HG02884 (cell line): ENCODE results near the gene SRI.
A peak's percentile ranks its signal among the peaks of the same experiment; 100 is the strongest.
"Not testable (repeated sequence)": the region's sequence is repeated elsewhere in the genome, so short reads cannot be mapped to it uniquely, and the experiment has no call there.

Experiments used
- ATAC-seq: cut with Tn5 transposase; IDR thresholded peaks from one replicate; pipeline ENCODE4 v1.9.1; 2021; ENCODE audit warnings: mild to moderate bottlenecking, moderate library complexity; ENCODE audit not compliant: unreplicated experiment

Gene SRI

DNA sequence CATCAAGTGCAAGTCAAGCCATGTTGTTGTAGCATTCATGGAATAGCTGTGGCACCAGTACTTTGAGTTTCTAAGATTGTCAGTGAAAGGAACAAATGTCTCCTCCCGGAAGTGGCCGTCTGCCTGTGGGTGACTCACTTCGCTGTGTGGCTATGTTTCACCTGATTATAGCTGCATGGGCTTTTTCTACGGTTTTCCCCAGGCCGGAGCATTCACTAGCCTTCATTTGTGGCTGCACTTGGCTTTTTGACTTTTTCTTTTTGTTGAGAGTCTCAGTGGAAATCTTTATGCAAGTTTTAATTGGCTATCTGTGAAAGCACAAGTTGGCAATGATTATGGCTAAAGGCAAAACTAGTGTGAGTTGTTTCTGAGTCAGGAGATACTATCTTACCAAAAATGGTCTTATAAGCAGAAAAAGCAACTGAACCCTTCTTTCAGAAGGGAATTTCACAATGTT, 35.0 kb downstream of the SRI start:
- peak; percentile 62 for ATAC-seq

DNA sequence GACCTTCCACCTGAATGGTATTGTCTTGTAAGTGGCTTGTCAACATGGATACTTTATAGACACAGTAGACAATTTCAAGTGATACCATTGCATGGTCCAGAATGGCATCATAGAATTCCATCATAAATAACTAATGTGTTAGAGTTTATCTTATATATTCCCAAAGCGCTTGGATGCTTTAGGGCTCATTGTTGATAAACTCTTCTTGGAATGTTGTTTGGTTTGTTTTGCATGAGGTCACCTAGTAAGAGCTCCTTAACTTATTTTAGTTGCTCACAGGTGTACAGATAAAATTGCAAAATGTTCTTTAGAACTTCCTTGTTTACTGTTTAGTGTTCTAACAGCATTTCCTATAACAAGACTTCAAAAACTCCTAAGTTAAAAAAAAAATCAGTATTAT, 36.8 kb downstream of the SRI start:
- no peak for ATAC-seq

DNA sequence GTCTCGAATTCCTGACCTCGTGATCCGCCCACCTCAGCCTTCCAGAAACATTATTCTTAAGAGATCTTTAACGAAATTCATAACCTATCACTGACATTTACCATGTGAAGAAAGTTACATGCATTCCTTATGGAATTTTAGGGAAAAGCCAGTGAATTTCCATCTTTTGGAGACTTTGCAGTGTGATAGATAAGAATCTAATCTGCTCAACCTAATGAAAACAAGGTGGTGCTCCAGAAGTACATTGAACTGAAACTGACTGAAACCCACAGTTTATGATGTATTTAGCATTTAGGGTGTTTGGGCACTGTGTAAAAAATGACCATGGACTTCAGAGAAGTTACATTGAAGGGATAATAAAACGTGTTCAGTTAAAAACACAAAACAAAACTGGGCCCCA, 43.6 kb downstream of the SRI start:
- ATAC-seq, result no peak

DNA sequence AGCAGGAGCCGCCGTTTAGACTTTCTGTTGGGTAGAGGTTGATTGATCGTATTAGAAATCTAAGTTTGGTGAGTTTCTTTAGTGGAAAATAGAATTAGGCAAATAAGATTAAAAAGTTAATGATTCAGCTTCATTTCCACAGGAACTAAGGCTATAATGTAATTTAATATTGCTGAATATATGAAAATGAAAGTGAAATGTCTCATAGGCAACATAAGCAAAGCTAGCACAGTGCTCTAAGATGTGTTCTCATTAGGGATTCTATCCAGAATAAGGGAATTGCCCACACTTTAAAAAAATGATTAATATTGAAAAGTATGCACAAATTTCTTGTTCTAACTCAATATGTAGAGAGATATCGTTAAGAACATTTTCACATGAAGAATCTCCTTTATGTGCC, 47.0 kb downstream of the SRI start:
- no peak for ATAC-seq

GRCh38 chr7:88169717-88170320, 50.0 kb downstream of the SRI start:
- ATAC-seq, result no peak

GRCh38 chr7:88167721-88168120, 52.1 kb downstream of the SRI start:
- ATAC-seq, result no peak

GRCh38 chr7:88167223-88167622, 52.6 kb downstream of the SRI start:
- no peak for ATAC-seq

DNA sequence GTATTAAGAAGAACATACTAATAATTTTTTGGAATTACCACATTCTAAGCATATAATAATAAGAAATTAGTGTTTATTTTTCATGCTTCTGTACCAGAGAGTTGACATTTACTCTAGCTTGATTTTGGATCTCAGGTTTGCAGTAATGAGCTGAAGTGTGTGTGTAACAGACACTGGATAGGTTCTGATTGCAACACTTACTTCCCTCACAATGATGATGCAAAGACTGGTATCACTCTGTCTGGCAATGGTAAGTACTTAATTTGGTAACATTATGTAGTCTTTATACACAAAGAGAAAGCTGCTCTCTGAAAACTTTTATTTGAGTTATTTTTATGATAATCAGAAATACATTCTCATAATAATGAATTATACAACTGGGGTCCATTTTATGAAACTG, 54.1 kb downstream of the SRI start:
- ATAC-seq, result no peak

GRCh38 chr7:88159741-88160140, 60.1 kb downstream of the SRI start:
- ATAC-seq, result not testable (repeated sequence)

- ATAC-seq, result no peak
These were observed 63.5 kb downstream of the SRI start for GRCh38 chr7:88156356-88156755.

- ATAC-seq, result no peak
These were observed 64.1 kb downstream of the SRI start for GRCh38 chr7:88155756-88156155.
